K562 (cell line): ENCODE data around the gene REM2. TPM values are rescaled to one million over a fixed set of nuclear protein-coding genes. Genes with fewer than 3 reads are reported as not detected.

Experiments used
- CBX8 ChIP-seq: fragments of 200-600 bp; sonication (generic); IDR thresholded peaks from 2 replicates; pipeline ENCODE4 v1.6.1; 2012; ENCODE audit warnings: borderline replicate concordance, mixed run types, low read depth, mild to moderate bottlenecking, moderate library complexity, mixed read lengths, low read length, control low read depth, inconsistent platforms; ENCODE audit not compliant: poor library complexity, severe bottlenecking; ENCODE audit errors: extremely low read depth
- DMBX1 ChIP-seq: fragments of 250-450 bp; sonication (Bioruptor Pico); IDR thresholded peaks from 2 replicates; pipeline ENCODE4 v1.8.0; 2022; ENCODE audit warnings: inconsistent platforms, mild to moderate bottlenecking, moderate library complexity, borderline replicate concordance
- EP300 ChIP-seq: IDR thresholded peaks from 2 replicates; pipeline ENCODE4 v1.6.1; 2012; ENCODE audit warnings: low read length, improper control_type of control experiment
- FIP1L1 ChIP-seq: fragments of 200-400 bp; formaldehyde crosslinking; IDR thresholded peaks from 2 replicates; pipeline ENCODE4 v1.6.1; 2018; ENCODE audit warnings: mild to moderate bottlenecking, low read depth, low read length; ENCODE audit not compliant: poor library complexity, severe bottlenecking
- FOXK2 ChIP-seq, 2 experiments: fragments of 450-650 bp; IDR thresholded peaks in 1 of 2; conservative IDR thresholded peaks in 1 of 2; 2 replicates each; pipeline ENCODE4 v1.6.1; 2016; ENCODE audit warnings: low read depth in 2 of 2, mild to moderate bottlenecking in 1 of 2
- NR2F6 ChIP-seq: fragments of 450-650 bp; formaldehyde crosslinking; IDR thresholded peaks from 2 replicates; pipeline ENCODE4 v1.4.0; 2020; ENCODE audit warnings: mild to moderate bottlenecking
- PCBP2 ChIP-seq: fragments of 200-400 bp; formaldehyde crosslinking; IDR thresholded peaks from 2 replicates; pipeline ENCODE4 v1.6.1; 2018; ENCODE audit warnings: low read length, low read depth, mild to moderate bottlenecking, moderate library complexity; ENCODE audit not compliant: poor library complexity, severe bottlenecking
- RFX1 ChIP-seq: fragments of 450-650 bp; IDR thresholded peaks from 2 replicates; pipeline ENCODE4 v1.6.1; 2016; ENCODE audit warnings: mild to moderate bottlenecking, moderate library complexity
- SAP30 ChIP-seq: fragments of 200-600 bp; sonication (generic); IDR thresholded peaks from 2 replicates; pipeline ENCODE4 v1.6.1; 2012; ENCODE audit warnings: borderline replicate concordance, low read depth, mild to moderate bottlenecking, moderate library complexity, low read length, control low read depth, inconsistent platforms; ENCODE audit not compliant: insufficient read depth, poor library complexity, severe bottlenecking
- SREBF2 ChIP-seq: sonication (generic); formaldehyde crosslinking; IDR thresholded peaks from 2 replicates; pipeline ENCODE4 v1.4.0; 2020; ENCODE audit warnings: mild to moderate bottlenecking, missing genetic modification reagents
- TOE1 ChIP-seq, 2 experiments: fragments of 450-650 bp in 1 of 2; sonication (generic) in 1 of 2; formaldehyde crosslinking in 1 of 2; IDR thresholded peaks; 2 replicates each; pipeline versions ENCODE4 v1.7.1 to v1.8.0; 2016 to 2022; ENCODE audit warnings: borderline replicate concordance in 2 of 2, mild to moderate bottlenecking in 2 of 2, antibody characterized with exemption in 1 of 2, inconsistent platforms in 1 of 2, low read depth in 1 of 2, missing genetic modification reagents in 1 of 2, moderate library complexity in 1 of 2
- ZFP91 ChIP-seq: sonication (generic); formaldehyde crosslinking; IDR thresholded peaks from 2 replicates; pipeline ENCODE4 v1.8.0; 2022; ENCODE audit warnings: mild to moderate bottlenecking, missing genetic modification reagents
- polyA plus RNA-seq, 8 experiments: library from polyadenylated mRNA; depleted of rRNA in 4 of 8; stranded (reverse) in 5 of 8; unstranded in 3 of 8; fragments of >200 nt; fragmentation: Nextera tagmentation in 2 of 8; fragmentation: Illumina TruSeq in 1 of 8; extraction: Ambion mirVana in 2 of 8; extraction: Trizol in 1 of 8; gene quantifications; 2 replicates each; pipeline versions ENCODE4 v1.2.1 to v1.2.3, GENCODE V29; 2011 to 2014; ENCODE audit warnings: inconsistent platforms in 1 of 8, missing spikeins in 1 of 8
- total RNA-seq, 7 experiments: library from RNA; depleted of rRNA in 6 of 7; stranded (reverse); fragments of >200 nt in 6 of 7; fragmentation: Illumina TruSeq in 2 of 7; extraction: Trizol in 2 of 7; gene quantifications; 2 replicates each; pipeline versions ENCODE4 v1.2.1 to v1.2.3, GENCODE V29; 2011 to 2021; ENCODE audit warnings: low replicate concordance in 1 of 7
- TF ChIP-seq, protein P1 (sequence below): fragments of 450-650 bp; IDR thresholded peaks from 2 replicates; pipeline ENCODE4 v1.6.1; 2016; ENCODE audit warnings: borderline replicate concordance
- TF ChIP-seq, protein P2 (sequence below): fragments of 450-650 bp; IDR thresholded peaks from 2 replicates; pipeline ENCODE4 v1.6.1; 2017; ENCODE audit warnings: mild to moderate bottlenecking, moderate library complexity
- TF ChIP-seq, protein P3 (sequence below): sonication (generic); formaldehyde crosslinking; IDR thresholded peaks from 2 replicates; pipeline ENCODE4 v1.8.0; 2022; ENCODE audit warnings: mild to moderate bottlenecking, missing genetic modification reagents
- TF ChIP-seq, protein P4 (sequence below), 2 experiments: fragments of 450-650 bp; IDR thresholded peaks; 2 replicates each; pipeline ENCODE4 v1.6.1; 2016

The REM2 gene
- total and polyA plus RNA-seq, 9 of the 15 experiments (the other 6 are each of a cell fraction or from before 2014, with no cell fraction given) = 0.18 to 1.0 (median 0.38) TPM

DNA sequence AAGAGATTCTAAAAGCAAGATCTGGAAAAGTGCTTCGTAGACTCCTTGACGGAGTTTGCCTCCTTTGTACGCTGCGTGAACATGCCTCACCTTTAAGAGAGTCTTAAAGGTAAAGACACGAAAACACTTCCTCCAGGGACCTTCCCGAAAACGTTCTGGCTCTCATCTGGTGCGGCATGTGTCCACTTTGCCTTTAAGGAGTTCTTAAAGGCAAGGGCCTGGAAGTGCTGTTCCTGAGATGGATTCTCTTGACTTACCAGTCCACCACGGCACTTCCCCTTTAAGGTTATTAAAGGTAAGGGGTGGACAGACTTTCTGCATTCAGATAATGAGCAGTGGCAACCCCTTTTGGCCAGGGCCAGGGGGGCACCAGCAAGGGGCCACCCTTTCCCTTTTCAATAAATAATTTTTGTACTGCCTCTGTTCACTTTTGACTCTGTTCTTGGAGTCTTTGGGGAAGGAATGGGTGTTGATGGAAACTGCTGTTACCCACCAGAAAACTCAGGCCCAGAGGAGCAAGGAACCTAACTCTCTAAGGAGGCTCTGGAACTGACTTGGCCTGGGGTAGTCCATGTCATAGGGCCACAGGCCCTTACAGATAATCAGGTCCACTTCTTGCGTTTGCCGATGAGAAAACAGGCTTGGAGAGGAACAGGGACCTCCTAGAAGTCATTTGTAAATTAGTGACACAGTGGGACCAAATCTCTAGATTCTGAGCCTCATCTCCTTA is 4.4 kb downstream of the REM2 start (continued):
- no peak for TF ChIP-seq RFX1
- TF ChIP-seq EP300 = peak; percentile 6; the same call in 1 of the 2 replicates
- TF ChIP-seq, protein P1, sequence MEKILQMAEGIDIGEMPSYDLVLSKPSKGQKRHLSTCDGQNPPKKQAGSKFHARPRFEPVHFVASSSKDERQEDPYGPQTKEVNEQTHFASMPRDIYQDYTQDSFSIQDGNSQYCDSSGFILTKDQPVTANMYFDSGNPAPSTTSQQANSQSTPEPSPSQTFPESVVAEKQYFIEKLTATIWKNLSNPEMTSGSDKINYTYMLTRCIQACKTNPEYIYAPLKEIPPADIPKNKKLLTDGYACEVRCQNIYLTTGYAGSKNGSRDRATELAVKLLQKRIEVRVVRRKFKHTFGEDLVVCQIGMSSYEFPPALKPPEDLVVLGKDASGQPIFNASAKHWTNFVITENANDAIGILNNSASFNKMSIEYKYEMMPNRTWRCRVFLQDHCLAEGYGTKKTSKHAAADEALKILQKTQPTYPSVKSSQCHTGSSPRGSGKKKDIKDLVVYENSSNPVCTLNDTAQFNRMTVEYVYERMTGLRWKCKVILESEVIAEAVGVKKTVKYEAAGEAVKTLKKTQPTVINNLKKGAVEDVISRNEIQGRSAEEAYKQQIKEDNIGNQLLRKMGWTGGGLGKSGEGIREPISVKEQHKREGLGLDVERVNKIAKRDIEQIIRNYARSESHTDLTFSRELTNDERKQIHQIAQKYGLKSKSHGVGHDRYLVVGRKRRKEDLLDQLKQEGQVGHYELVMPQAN = 0 out of 2 replicates have a peak, but pooled peaks have one; percentile 18
- no peak for TF ChIP-seq SREBF2 (CRISPR knock-in tag)
- TF ChIP-seq, protein P2, sequence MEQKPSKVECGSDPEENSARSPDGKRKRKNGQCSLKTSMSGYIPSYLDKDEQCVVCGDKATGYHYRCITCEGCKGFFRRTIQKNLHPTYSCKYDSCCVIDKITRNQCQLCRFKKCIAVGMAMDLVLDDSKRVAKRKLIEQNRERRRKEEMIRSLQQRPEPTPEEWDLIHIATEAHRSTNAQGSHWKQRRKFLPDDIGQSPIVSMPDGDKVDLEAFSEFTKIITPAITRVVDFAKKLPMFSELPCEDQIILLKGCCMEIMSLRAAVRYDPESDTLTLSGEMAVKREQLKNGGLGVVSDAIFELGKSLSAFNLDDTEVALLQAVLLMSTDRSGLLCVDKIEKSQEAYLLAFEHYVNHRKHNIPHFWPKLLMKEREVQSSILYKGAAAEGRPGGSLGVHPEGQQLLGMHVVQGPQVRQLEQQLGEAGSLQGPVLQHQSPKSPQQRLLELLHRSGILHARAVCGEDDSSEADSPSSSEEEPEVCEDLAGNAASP = no peak
- TF ChIP-seq, protein P3, sequence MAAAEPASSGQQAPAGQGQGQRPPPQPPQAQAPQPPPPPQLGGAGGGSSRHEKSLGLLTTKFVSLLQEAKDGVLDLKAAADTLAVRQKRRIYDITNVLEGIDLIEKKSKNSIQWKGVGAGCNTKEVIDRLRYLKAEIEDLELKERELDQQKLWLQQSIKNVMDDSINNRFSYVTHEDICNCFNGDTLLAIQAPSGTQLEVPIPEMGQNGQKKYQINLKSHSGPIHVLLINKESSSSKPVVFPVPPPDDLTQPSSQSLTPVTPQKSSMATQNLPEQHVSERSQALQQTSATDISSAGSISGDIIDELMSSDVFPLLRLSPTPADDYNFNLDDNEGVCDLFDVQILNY = no peak
- TF ChIP-seq, protein P4, sequence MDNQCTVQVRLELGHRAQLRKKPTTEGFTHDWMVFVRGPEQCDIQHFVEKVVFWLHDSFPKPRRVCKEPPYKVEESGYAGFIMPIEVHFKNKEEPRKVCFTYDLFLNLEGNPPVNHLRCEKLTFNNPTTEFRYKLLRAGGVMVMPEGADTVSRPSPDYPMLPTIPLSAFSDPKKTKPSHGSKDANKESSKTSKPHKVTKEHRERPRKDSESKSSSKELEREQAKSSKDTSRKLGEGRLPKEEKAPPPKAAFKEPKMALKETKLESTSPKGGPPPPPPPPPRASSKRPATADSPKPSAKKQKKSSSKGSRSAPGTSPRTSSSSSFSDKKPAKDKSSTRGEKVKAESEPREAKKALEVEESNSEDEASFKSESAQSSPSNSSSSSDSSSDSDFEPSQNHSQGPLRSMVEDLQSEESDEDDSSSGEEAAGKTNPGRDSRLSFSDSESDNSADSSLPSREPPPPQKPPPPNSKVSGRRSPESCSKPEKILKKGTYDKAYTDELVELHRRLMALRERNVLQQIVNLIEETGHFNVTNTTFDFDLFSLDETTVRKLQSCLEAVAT (IDR thresholded peaks at IDR 0.05) = no peak
- no peak for TF ChIP-seq FIP1L1
- TF ChIP-seq SAP30 = no peak
- TF ChIP-seq NR2F6 (CRISPR knock-in tag) = no peak
- no peak for TF ChIP-seq CBX8
- TF ChIP-seq FOXK2 (conservative IDR thresholded peaks at IDR 0.05 in 1 of 2, IDR thresholded peaks at IDR 0.05 in 1 of 2; ENCODE audit: low read depth in 2 of 2) = peak; percentile 27 to 63; a peak in 2 of 4 replicates
- no peak for TF ChIP-seq PCBP2
- 0 out of 2 replicates have a peak, but pooled peaks have one; percentile 9 for TF ChIP-seq DMBX1 (CRISPR knock-in tag)
- peak; percentile 90; the same call in 1 of the 2 replicates for TF ChIP-seq TOE1 (IDR thresholded peaks at IDR 0.05; ENCODE audit: borderline replicate concordance)
- no peak for TF ChIP-seq TOE1 (CRISPR knock-in tag; IDR thresholded peaks at IDR 0.05; ENCODE audit: borderline replicate concordance, low read depth)
- peak; percentile 92 for TF ChIP-seq ZFP91 (CRISPR knock-in tag)
